Kidney (tissue), 14 donors: ENCODE data around the gene PNMA6E. TPM values are rescaled to one million over a fixed set of nuclear protein-coding genes. Genes with fewer than 3 reads are reported as not detected.

Experiments
- DNase-seq, 5 donors: peaks; one replicate each; pipeline ENCODE4 v3.0.0-alpha.2; 2013 to 2020
- FAIRE-seq: peaks from 2 replicates; lab custom pipeline; 2012; peaks lifted over from hg19 to GRCh38; lab: Jason Lieb, UNC
- H3K27ac ChIP-seq, 2 donors: one replicate each; pipeline ENCODE4 v1.7.0; 2013; ENCODE audit warnings: low read depth in 2 of 2, low read length in 2 of 2, inconsistent platforms in 1 of 2
- H3K27me3 ChIP-seq: one replicate; pipeline ENCODE4 v1.7.1; 2013; ENCODE audit warnings: low read length, inconsistent platforms; ENCODE audit not compliant: control insufficient read depth, insufficient read depth
- H3K36me3 ChIP-seq, 3 donors: one replicate each; pipeline versions ENCODE4 v1.7.0 to v1.7.1; 2013; ENCODE audit warnings: low read length in 3 of 3, control low read depth in 1 of 3, inconsistent platforms in 1 of 3; ENCODE audit not compliant: insufficient read depth in 3 of 3, control insufficient read depth in 2 of 3
- H3K4me1 ChIP-seq, 3 donors: one replicate each; pipeline versions ENCODE4 v1.7.0 to v1.7.1; 2013; ENCODE audit warnings: low read length in 3 of 3, inconsistent platforms in 1 of 3, low read depth in 1 of 3; ENCODE audit not compliant: control insufficient read depth in 2 of 3, insufficient read depth in 2 of 3
- H3K4me3 ChIP-seq, 3 donors: one replicate each; pipeline versions ENCODE4 v1.7.0 to v1.8.1; 2013; ENCODE audit warnings: low read length in 3 of 3, control low read depth in 1 of 3, inconsistent platforms in 1 of 3
- H3K9ac ChIP-seq, 3 donors: one replicate each; pipeline versions ENCODE4 v1.7.0 to v1.7.1; 2013; ENCODE audit warnings: low read length in 3 of 3, control low read depth in 1 of 3, inconsistent platforms in 1 of 3
- H3K9me3 ChIP-seq, 3 donors: one replicate each; pipeline versions ENCODE4 v1.7.0 to v1.7.1; 2013; ENCODE audit warnings: low read length in 3 of 3, control low read depth in 1 of 3, inconsistent platforms in 1 of 3; ENCODE audit not compliant: control insufficient read depth in 2 of 3, insufficient read depth in 1 of 3
- CTCF ChIP-seq: IDR thresholded peaks from 3 replicates; pipeline ENCODE4 v1.5.1; 2012; ENCODE audit warnings: mild to moderate bottlenecking, moderate library complexity, borderline replicate concordance; ENCODE audit not compliant: insufficient read depth; ENCODE audit errors: extremely low read depth
- intact Hi-C: fragments of 100-400 bp; cut with DNase I; formaldehyde crosslinking; loops from one replicate; pipeline ENCODE4 v1.11.1; 2022
- polyA plus RNA-seq: library from polyadenylated mRNA; stranded (reverse); fragments of 350-450 nt; fragmentation: Illumina TruSeq; extraction: RNeasy Lipid Tissue Mini Kit (QIAGEN cat#74804); gene quantifications from one replicate; pipeline ENCODE4 v1.2.3, GENCODE V29; 2014; ENCODE audit warnings: low read depth, low replicate concordance; ENCODE audit not compliant: insufficient read depth
- total RNA-seq: library from RNA; stranded (reverse); fragmentation: NEBNext Ultra II Directional; extraction: Animal tissue kit (Norgen Biotek cat#: 25700); gene quantifications from one replicate; pipeline ENCODE4 v1.2.1, GENCODE V29; 2021
- donor health status: control.
- donor health status: control.
- donor health status: control.
- donor health status: control.
- donor health status: control.
- donor health status: DM: yes; HTN: yes; CAD: no.
- donor health status: Normal renal cell carcinoma (clear cell type).

Gene PNMA6E
- total and polyA plus RNA-seq, 2 donors from 2014 or later = not detected

DNA sequence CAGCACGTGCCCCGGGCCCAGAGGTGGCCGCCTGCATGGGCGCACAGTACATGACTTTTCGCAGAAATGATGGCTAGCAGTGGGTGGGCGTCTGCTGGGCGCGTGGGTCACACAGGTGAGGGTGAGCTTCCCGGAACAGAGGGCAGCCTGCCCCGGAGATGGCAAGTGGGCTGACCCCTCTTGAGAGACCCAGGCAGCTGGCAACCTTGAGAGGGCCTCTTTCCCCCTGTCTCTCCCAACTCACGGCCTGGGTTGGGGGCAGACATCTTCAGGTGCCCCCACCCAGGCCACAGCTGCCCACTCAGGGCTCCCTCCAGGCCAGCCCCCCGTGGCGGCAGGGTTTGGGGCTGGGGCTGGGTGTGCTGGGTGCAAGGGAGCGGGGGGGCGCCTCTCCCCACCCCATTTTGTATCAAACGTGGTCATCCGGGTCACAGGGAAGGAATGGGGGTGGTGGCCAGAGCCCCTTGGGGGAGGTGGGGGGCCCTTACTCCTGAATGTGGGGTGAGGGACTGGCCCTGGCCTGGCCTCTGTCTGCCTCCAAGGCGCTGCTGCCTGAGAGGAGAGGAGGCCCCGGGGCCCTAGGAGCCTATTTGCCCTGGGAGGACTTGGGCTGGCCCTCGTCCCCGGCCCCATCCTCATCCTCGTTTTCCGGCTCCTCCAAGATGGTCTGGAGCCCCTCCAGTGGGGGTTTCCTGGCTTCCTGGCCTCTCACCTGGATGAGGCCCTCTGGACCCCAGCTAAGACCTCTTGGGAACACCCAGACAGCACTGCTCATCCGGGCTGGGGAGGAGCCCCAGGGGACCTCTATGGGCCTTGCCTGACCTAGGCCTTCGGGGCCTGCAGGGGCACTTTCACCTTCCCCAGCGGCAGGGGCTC is 4.6 kb downstream of the PNMA6E start:
- DNase-seq (peak in 1 of 5 donors; percentile 61), FAIRE-seq (no peak)
- H3K9me3 ChIP-seq = peaks cover 0 to 2% (median 0%) of the 10 kb centered on the region in 3 donors
- H3K36me3 ChIP-seq = no peaks in the 10 kb centered on the region
- H3K4me1 ChIP-seq = no peaks in the 10 kb centered on the region
- intact Hi-C loops = no loop called here
- no peak overlapping the region for H3K9ac ChIP-seq
- no peak for TF ChIP-seq CTCF
- no peaks in the 10 kb centered on the region for H3K27me3 ChIP-seq
- H3K4me3 ChIP-seq = no peak overlapping the region
- H3K27ac ChIP-seq = no peak overlapping the region

DNA sequence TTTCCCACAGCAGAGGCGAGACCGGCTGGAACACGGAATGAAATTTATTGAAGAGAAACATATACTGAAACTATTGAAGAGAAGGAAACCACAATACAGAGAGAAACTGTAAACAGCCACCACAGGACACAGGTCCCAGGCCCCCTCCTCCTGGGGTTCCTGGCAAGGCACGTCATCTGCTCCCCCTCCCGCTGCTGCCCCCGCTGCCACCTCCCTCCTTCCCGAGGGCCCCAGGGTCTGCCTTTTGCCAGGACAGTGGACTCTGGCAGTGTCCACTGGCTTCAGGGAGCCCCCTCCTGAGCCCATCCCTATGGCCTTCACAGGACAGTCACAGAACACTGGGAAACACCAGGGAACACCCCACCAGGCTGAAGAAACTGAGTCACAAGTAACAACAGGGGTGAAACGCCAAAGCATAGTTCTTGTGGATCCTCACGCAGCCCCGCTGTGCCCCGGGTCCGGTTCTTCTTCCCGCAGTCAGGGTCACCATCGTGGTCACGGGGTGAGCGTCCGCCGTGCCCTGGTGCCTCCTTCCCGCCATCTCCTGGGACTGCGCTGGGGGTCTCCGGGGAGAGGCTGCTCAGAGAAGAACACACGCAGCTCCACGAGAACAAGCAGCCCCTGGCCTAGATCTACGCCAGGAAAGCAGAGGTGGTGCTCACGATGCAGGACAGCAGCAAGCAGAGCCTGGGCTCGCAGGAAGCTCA is 5.4 kb downstream of the PNMA6E start:
- FAIRE-seq (no peak), DNase-seq (peak in 1 of 5 donors; percentile 39)
- no peak overlapping the region for H3K9ac ChIP-seq

GRCh38 chrX:153394612-153395011 is 6.5 kb downstream of the PNMA6E start:
- Histone ChIP-seq H3K9ac (no peak overlapping the region), H3K27ac (no peak overlapping the region), H3K4me3 (no peak overlapping the region), H3K36me3 (no peaks in the 10 kb centered on the region), H3K4me1 (no peaks in the 10 kb centered on the region), H3K27me3 (no peaks in the 10 kb centered on the region), H3K9me3 (peaks cover 0 to 6% (median 0%) of the 10 kb centered on the region in 3 donors)
- intact Hi-C loops = no loop called here
- FAIRE-seq = no peak
- no peak for TF ChIP-seq CTCF
- peak in 1 of 5 donors; percentile 38 for DNase-seq

More for the DNA sequence above, 5.4 kb downstream of the PNMA6E start:
- Histone ChIP-seq H3K27me3 (no peaks in the 10 kb centered on the region), H3K36me3 (no peaks in the 10 kb centered on the region), H3K9me3 (peaks cover 0 to 4% (median 0%) of the 10 kb centered on the region in 3 donors), H3K4me3 (no peak overlapping the region), H3K4me1 (no peaks in the 10 kb centered on the region), H3K27ac (no peak overlapping the region)
- TF ChIP-seq CTCF = no peak
- intact Hi-C loops = no loop called here
